ENCODE results near the gene UFD1. TPM values are rescaled to one million over a fixed set of nuclear protein-coding genes. Genes with fewer than 3 reads are reported as not detected.

Gene UFD1
- total and polyA plus RNA-seq, 9 of the 15 experiments (the other 6 are each of a cell fraction or from before 2014, with no cell fraction given) = 238 to 645 (median 363) TPM

DNA sequence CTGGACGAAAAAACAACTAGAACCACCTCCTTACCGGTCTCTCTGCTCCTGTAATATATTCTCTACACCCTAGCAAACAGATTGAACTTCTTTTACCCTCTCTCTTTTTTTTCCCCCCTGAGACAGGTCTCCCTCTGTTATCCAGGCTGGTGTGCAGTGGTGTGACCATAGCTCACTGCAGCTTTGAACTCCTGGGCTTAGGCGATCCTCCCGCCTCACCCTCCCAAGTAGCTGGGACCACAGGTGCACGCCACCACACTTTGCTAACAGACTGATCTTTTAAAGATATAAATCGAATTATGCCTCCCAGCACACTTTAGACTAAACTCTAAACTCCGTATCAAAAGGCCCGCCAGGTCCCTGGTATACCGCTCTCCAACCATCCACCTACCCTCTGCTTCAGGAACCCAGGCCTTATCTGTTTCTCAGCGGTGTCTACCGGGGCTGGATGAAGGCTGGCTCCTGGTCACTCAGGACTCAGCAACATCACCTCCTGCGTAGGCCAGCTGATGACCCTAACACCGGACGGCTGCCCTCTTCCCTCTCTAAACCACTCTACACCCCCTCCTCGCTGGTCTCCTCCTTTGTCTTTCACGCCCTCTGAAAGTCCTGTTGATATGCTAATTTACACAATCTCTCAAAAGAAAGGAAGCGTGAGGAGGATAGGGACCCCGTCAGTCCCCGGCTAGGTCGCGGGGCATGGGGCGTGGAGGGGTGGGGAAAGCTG is 32.2 kb downstream of the UFD1 start (continued):
- TF ChIP-seq RB1 (IDR thresholded peaks at IDR 0.05; ENCODE audit: low read depth) = 0 out of 2 replicates have a peak, but pooled peaks have one; percentile 7
- peak; percentile 74; the same call in 1 of the 2 replicates for TF ChIP-seq NBN (IDR thresholded peaks at IDR 0.05; ENCODE audit: low read depth)
- peak; percentile 75 for TF ChIP-seq DACH1 (IDR thresholded peaks at IDR 0.05; ENCODE audit: partially characterized antibody)
- TF ChIP-seq BCOR (IDR thresholded peaks at IDR 0.05) = peak; percentile 78
- TF ChIP-seq AFF1 (IDR thresholded peaks at IDR 0.05; ENCODE audit: low read depth in 1 of 2, partially characterized antibody in 2 of 2) = peak; percentile 37 to 40
- TF ChIP-seq NCOA1 (IDR thresholded peaks at IDR 0.05; ENCODE audit: low read depth) = peak; percentile 57; the same call in 1 of the 2 replicates
- TF ChIP-seq KDM2B (CRISPR knock-in tag; IDR thresholded peaks at IDR 0.05) = 0 out of 2 replicates have a peak, but pooled peaks have one; percentile 44
- peak; percentile 93; the same call in 1 of the 2 replicates for TF ChIP-seq NKRF (IDR thresholded peaks at IDR 0.05; ENCODE audit: borderline replicate concordance)
- 0 out of 2 replicates have a peak, but pooled peaks have one; percentile 24 for TF ChIP-seq HEY1 (CRISPR knock-in tag; IDR thresholded peaks at IDR 0.05; ENCODE audit: borderline replicate concordance)
- peak; percentile 96 for TF ChIP-seq HDGF (IDR thresholded peaks at IDR 0.05)
- peak; percentile 52; the same call in 1 of the 2 replicates for TF ChIP-seq ZNF57 (CRISPR knock-in tag; IDR thresholded peaks at IDR 0.05)
- TF ChIP-seq, protein P1, sequence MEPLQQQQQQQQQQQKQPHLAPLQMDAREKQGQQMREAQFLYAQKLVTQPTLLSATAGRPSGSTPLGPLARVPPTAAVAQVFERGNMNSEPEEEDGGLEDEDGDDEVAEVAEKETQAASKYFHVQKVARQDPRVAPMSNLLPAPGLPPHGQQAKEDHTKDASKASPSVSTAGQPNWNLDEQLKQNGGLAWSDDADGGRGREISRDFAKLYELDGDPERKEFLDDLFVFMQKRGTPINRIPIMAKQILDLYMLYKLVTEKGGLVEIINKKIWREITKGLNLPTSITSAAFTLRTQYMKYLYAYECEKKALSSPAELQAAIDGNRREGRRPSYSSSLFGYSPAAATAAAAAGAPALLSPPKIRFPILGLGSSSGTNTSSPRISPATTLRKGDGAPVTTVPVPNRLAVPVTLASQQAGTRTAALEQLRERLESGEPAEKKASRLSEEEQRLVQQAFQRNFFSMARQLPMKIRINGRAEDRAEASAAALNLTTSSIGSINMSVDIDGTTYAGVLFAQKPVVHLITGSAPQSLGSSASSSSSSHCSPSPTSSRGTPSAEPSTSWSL (CRISPR knock-in tag; IDR thresholded peaks at IDR 0.05; ENCODE audit: borderline replicate concordance) = 0 out of 2 replicates have a peak, but pooled peaks have one; percentile 73
- no peak for TF ChIP-seq ATF3 (IDR thresholded peaks at IDR 0.05)
- TF ChIP-seq ATF3 (CRISPR knock-in tag; conservative IDR thresholded peaks at IDR 0.05) = peak; percentile 72; the same call in 1 of the 2 replicates
- peak; percentile 89 for TF ChIP-seq RBM39 (optimal IDR thresholded peaks at IDR 0.05; ENCODE audit: low read depth, low read length)
- TF ChIP-seq ADNP (tag; IDR thresholded peaks at IDR 0.05) = no peak
- peak; percentile 35 for TF ChIP-seq POLR2B (IDR thresholded peaks at IDR 0.05; ENCODE audit: low read depth, partially characterized antibody)
